Activated T-cell treated with anti-CD3 and anti-CD28 coated beads, Interleukin-2, amount 50 U/mL, for 24 hours (primary cell): ENCODE data around the gene HPRT1.

Experiments used
- DNase-seq: peaks from one replicate; pipeline ENCODE4 v3.0.0-alpha.2; 2020
- H3K27ac Mint-ChIP-seq: 2 replicates; pipeline ENCODE4 v1.8.0; 2020; ENCODE audit warnings: mild to moderate bottlenecking, mixed read lengths
- H3K27me3 Mint-ChIP-seq: 2 replicates; pipeline ENCODE4 v1.8.0; 2020; ENCODE audit warnings: mixed read lengths
- H3K36me3 Mint-ChIP-seq: 2 replicates; pipeline ENCODE4 v1.8.0; 2020; ENCODE audit warnings: low read depth, mixed read lengths
- H3K4me1 Mint-ChIP-seq: 2 replicates; pipeline ENCODE4 v1.8.0; 2020; ENCODE audit warnings: low read depth, mixed read lengths
- H3K4me3 Mint-ChIP-seq: 2 replicates; pipeline ENCODE4 v1.8.0; 2020; ENCODE audit warnings: mild to moderate bottlenecking, moderate library complexity, mixed read lengths
- H3K9me3 Mint-ChIP-seq: 2 replicates; pipeline ENCODE4 v1.8.0; 2020; ENCODE audit warnings: mixed read lengths

HPRT1 gene

DNA sequence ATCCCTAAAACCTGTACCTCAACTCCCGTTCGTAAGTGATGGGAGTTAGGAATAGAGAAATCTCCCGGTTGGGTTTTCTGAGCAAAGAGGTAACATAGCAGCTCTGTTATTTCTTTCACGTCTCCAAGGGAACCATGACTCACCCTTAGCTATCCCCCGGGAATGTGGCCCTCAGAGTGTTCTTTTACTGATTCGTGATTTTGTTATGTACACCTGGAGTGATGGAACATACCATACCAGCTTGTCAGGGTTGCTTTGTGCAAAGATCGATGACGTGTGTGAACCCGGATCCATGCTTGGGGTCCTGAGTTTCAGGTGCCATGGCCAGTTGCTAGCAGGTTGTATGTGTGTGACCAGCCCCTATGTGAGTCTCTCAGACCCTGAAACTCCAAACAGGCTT, 52.6 kb downstream of the HPRT1 start:
- Mint-ChIP-seq H3K27ac (no peak overlapping the region), H3K4me1 (no peaks in the 10 kb centered on the region), H3K4me3 (no peak overlapping the region), H3K36me3 (peaks cover 11% of the 10 kb centered on the region), H3K27me3 (peaks cover 9% of the 10 kb centered on the region), H3K9me3 (no peaks in the 10 kb centered on the region)
- no peak for DNase-seq

DNA sequence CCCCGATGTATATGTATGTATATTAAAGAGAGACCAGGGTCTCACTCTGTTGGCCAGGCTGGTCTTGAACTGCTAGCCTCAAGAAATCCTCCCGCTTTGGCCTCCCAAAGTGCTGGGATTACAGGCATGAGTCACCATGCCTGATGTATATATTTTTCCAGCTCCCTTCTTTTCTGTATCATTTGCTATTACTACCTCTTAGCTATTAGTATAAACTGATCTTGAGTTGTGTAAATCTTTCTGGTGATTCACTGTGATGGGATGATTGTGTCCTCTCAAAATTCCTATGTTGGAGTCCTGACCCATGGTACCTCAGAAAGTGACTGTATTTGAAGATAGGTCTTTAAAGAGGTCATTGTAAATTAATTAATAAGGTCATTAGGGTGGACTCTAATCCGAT, 53.1 kb downstream of the HPRT1 start:
- H3K9me3 Mint-ChIP-seq = no peaks in the 10 kb centered on the region
- peaks cover 11% of the 10 kb centered on the region for H3K36me3 Mint-ChIP-seq
- H3K4me1 Mint-ChIP-seq = no peaks in the 10 kb centered on the region
- no peak for DNase-seq
- no peak overlapping the region for H3K4me3 Mint-ChIP-seq
- H3K27me3 Mint-ChIP-seq = peaks cover 9% of the 10 kb centered on the region
- no peak overlapping the region for H3K27ac Mint-ChIP-seq

DNA sequence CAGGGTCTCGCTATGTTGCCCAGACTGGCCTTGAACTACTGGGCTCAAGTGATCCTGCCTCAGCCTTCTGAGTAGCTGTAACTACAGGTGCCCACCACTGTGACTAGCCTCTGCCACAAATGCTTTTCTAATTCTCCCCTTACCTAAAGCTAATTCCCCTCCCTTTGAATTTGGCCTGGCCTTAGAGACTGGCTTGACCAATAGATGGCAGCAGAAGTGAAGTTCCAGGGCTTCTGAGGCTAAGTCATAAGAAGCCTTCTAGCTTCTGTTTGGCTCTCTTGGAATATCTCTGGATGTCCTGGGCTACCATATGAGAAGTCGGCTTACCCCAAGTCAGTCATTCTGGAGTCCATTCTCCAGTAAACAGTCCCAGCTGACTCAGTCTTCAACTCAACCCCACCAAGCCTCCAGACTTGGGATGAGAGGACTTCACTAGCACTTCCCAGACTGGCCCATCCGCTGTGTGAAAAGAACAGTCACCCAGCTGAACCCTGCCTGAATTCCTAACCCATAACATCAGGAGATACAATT, 61.0 kb downstream of the HPRT1 start:
- Mint-ChIP-seq H3K9me3 (no peaks in the 10 kb centered on the region), H3K36me3 (peaks cover 8% of the 10 kb centered on the region), H3K4me1 (peaks cover 6% of the 10 kb centered on the region), H3K27me3 (peaks cover 7% of the 10 kb centered on the region), H3K27ac (no peak overlapping the region), H3K4me3 (no peak overlapping the region)
- DNase-seq = no peak

DNA sequence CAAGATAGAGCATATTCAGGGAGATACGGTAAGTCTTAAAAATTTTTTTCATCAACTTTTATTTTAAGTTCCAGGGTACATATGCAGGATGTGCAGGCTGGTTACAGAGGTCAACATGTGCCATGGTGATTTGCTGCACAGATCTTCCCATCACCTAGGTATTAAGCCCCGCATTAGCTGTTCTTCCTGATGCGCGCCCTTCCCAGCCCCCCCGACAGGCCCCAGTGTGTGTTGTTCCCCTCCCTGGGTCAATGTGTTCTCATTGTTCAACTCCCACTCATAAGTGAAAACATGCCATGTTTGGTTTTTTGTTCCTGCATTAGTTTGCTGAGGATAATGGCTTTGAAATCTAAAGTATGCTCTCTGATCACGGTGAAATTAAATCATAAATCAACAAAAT, 64.2 kb downstream of the HPRT1 start:
- Mint-ChIP-seq H3K36me3 (peaks cover 4% of the 10 kb centered on the region), H3K4me3 (no peak overlapping the region), H3K4me1 (peaks cover 6% of the 10 kb centered on the region), H3K27me3 (peaks cover 10% of the 10 kb centered on the region), H3K27ac (no peak overlapping the region), H3K9me3 (no peaks in the 10 kb centered on the region)
- no peak for DNase-seq

DNA sequence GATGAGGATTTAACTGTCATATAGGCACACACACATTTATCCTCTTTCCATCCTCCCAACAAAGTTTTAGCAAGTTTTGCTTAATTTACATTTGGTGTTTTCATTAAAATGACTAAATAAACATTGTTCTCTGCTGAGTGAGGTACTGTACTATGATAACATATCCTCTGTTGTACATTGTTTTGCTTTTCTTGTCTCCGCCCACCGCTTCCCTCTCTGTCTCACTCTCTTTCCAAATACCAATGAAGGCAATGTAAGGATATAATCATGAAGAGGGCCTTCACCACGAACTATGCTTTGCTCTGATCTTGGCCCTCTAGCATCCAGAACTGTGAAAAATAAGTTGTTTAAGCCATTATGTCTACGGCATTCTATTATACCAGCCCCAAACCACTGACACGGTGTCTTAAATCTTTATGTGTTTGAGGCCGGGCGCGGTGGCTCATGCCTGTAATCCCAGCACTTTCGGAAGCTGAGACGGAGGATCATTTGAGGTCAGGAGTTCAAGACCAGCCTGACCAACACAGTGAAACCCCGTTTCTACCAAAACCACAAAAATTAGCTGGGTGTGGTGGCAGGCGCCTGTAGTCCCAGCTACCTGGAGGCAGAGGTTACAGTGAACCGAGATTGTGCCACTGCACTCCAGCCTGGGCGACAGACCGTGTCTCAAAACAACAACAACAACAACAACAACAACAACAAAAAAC, 65.3 kb downstream of the HPRT1 start:
- H3K4me1 Mint-ChIP-seq = peaks cover 6% of the 10 kb centered on the region
- no peak overlapping the region for H3K4me3 Mint-ChIP-seq
- no peak for DNase-seq
- no peaks in the 10 kb centered on the region for H3K9me3 Mint-ChIP-seq
- H3K27ac Mint-ChIP-seq = no peak overlapping the region
- peaks cover 4% of the 10 kb centered on the region for H3K36me3 Mint-ChIP-seq
- peaks cover 16% of the 10 kb centered on the region for H3K27me3 Mint-ChIP-seq

DNA sequence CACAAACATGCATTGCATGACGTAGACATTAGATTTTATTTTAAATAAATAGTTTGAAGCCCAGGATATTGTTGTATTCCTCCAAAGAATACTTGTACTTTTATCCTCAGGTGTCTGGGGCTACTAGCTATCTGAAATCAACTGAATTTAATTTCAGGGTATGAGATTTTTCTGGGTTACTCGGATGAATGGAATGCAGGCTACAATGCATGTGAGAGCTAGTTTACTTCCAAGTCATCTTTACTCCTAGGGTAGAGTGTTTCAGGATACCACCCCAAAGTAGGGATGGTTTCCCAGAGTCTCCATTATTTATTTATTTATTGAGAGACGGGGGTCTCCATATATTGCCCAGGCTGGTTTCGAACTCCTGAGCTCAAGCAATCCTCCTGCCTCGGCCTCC, 66.4 kb downstream of the HPRT1 start:
- Mint-ChIP-seq H3K36me3 (no peaks in the 10 kb centered on the region), H3K9me3 (no peaks in the 10 kb centered on the region), H3K27ac (no peak overlapping the region), H3K27me3 (peaks cover 12% of the 10 kb centered on the region), H3K4me3 (no peak overlapping the region), H3K4me1 (peaks cover 6% of the 10 kb centered on the region)
- DNase-seq = no peak

DNA sequence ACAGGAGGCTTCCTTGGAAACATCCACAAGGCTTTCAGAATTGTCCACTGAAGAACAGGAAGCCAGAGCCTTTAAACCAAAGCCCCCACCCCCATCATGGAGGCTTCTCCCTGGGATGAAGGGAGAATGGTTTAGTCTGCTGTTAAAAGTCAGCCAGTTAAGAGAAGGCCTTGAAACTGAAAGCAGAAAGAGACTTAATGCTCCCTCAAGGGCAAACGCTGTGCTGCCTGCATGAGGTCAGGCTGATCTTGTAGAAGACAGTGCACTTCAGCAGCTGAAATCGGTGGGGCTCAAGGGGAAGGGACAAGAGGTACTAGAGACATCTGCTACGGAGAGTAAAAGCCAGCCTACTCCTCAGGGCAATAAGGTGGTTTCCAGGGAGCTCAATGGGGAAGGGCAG, 69.0 kb downstream of the HPRT1 start:
- no peak overlapping the region for H3K27ac Mint-ChIP-seq
- H3K4me3 Mint-ChIP-seq = no peak overlapping the region
- no peaks in the 10 kb centered on the region for H3K9me3 Mint-ChIP-seq

DNA sequence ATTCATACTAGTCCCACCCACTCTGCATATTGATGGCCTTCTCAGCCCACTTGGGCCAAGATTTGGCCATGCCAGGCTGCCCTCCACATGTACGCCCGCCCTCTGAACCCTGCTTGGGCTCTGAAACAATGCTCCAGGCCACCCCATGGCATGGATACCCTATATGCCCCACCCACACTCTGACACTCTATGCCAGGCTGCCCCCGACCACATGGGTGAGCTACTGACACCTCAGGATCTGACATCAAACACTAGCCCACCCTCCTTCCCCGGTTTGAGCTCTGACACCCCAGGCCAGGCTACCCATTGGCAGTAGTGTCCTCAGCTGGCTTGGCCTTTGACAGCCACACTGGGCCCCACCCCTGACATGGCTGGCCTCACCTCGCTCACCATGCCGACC, 69.5 kb downstream of the HPRT1 start:
- DNase-seq = no peak
- Mint-ChIP-seq H3K27me3 (peaks cover 34% of the 10 kb centered on the region), H3K27ac (no peak overlapping the region), H3K4me1 (no peaks in the 10 kb centered on the region), H3K4me3 (no peak overlapping the region), H3K36me3 (no peaks in the 10 kb centered on the region), H3K9me3 (no peaks in the 10 kb centered on the region)

More for the DNA sequence above, 69.0 kb downstream of the HPRT1 start:
- no peak for DNase-seq
- Mint-ChIP-seq H3K36me3 (no peaks in the 10 kb centered on the region), H3K4me1 (no peaks in the 10 kb centered on the region), H3K27me3 (peaks cover 33% of the 10 kb centered on the region)

DNA sequence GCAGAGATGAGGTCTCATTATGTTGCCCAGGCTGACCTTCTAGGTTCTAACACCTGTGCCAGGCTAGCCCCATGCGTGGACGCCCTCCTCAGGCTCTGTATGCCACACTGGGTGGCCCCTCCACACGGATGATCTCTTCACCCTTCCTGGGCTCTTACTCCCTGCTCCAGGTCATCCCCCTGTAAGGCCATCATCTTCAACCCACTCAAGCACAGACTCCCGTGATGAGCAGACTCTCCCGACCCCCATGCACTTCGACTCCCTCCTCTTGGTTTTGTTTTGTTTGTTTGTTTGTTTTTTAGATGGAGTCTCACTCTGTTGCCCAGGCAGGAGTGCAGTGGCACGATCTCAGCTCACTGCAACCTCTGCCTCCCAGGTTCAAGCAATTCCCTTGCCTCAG, 70.9 kb downstream of the HPRT1 start:
- H3K9me3 Mint-ChIP-seq = no peaks in the 10 kb centered on the region
- peaks cover 44% of the 10 kb centered on the region for H3K27me3 Mint-ChIP-seq
- H3K27ac Mint-ChIP-seq = no peak overlapping the region

DNA sequence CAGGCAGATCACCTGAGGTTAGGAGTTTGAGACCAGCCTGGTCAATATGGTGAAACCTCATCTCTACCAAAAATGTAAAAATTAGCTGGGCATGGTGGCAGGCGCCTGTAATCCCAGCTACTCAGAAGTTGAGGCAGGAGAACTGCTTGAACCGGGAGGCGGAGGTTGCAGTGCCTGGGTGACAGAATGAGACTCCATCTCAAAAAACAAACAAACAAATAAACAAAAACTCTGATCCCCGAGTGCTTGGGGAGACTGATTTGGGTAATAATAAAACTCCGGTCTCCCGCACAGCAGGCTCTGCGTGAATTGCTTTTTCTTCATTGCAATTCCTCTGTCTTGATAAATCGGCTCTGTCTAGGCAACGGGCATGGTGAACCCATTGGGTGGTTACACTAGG, 73.4 kb downstream of the HPRT1 start:
- H3K4me3 Mint-ChIP-seq = no peak overlapping the region
- no peak for DNase-seq
- H3K36me3 Mint-ChIP-seq = no peaks in the 10 kb centered on the region
- peaks cover 56% of the 10 kb centered on the region for H3K27me3 Mint-ChIP-seq
- H3K4me1 Mint-ChIP-seq = no peaks in the 10 kb centered on the region
- no peaks in the 10 kb centered on the region for H3K9me3 Mint-ChIP-seq
- no peak overlapping the region for H3K27ac Mint-ChIP-seq

More for the DNA sequence above, 70.9 kb downstream of the HPRT1 start:
- no peak for DNase-seq
- H3K4me3 Mint-ChIP-seq = no peak overlapping the region
- H3K4me1 Mint-ChIP-seq = no peaks in the 10 kb centered on the region
- no peaks in the 10 kb centered on the region for H3K36me3 Mint-ChIP-seq

DNA sequence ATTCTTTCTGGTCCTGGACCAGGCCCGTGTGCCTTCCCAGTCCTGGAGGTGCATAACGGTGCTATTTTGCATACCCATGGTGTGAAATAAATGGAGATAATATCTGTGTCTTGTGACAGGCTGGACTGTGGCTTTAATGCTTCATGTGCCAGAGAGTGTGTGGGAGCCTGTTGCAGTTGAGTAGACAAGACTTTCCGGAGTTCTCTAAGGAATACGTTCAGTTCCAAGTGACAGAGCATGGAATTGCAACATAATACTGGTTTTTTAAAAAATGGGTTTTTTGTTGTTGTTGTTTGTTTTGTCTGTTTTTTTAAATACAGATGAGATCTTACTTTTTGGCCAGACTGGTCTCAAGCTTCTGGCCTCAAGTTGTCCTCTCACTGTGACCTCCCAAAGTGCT, 74.0 kb downstream of the HPRT1 start:
- H3K4me3 Mint-ChIP-seq = no peak overlapping the region
- H3K27ac Mint-ChIP-seq = no peak overlapping the region
- H3K9me3 Mint-ChIP-seq = no peaks in the 10 kb centered on the region
- H3K4me1 Mint-ChIP-seq = no peaks in the 10 kb centered on the region
- peaks cover 55% of the 10 kb centered on the region for H3K27me3 Mint-ChIP-seq
- DNase-seq = no peak
- H3K36me3 Mint-ChIP-seq = no peaks in the 10 kb centered on the region

DNA sequence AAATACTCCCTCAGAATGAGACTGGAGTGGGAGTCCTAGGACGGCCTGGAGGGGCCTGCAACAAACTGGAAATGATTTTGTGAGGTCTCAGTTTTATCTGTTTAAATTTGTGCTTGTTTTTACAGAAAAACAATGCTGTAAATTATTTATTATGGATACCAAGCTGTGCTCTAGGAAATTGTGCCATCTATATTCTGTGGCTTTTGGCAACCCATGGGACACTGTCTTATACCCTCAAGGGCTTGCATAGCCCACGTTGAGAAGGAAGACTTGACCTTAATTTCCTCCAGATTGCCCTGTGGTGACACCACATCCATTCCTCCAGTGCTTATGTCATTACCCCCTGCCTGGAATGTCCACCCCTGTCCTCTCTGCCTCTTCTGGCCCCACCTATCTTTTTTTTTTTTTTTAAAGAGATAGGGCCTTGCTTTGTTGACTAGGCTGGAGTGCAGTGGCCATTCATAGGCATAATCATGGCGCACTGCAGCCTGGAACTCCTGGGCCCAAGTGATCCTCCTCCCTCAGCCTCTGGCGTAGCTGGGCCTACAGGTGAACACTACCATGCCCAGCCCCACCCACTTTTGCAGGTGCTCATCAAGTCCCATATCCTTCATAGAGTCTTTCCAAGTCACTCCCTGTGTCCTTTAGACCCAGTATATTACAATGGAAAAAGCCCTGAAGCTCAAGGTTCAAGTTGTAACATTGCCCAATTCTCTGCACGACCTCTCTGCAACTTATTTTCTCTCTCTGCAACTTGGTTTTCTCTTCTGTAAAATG, 77.4 kb downstream of the HPRT1 start:
- H3K27ac Mint-ChIP-seq = no peak overlapping the region
- H3K27me3 Mint-ChIP-seq = peaks cover 54% of the 10 kb centered on the region
- no peak for DNase-seq
- no peaks in the 10 kb centered on the region for H3K36me3 Mint-ChIP-seq
- H3K4me1 Mint-ChIP-seq = no peaks in the 10 kb centered on the region
- no peaks in the 10 kb centered on the region for H3K9me3 Mint-ChIP-seq
- no peak overlapping the region for H3K4me3 Mint-ChIP-seq

DNA sequence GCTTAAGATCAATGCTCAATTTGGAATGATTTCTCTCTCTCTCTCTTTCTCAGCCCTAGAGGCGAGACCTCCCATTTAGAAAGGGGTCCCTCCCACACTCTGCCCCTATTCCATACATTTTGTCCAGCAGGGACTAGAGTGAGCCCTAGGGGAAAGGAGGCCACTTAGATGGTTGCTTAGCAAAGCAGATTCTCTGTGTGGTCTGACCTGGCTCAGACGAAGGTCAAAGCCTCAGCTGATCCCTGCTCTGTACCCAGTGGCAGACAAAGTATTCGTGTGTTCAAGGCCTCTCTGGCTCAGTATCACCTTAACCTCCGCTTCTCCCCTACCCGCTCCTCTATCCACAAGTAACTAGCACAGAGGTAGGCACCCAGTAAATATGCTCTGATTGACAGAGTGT, 78.4 kb downstream of the HPRT1 start:
- Mint-ChIP-seq H3K4me1 (no peaks in the 10 kb centered on the region), H3K4me3 (no peak overlapping the region), H3K27ac (no peak overlapping the region), H3K27me3 (peaks cover 56% of the 10 kb centered on the region), H3K9me3 (no peaks in the 10 kb centered on the region), H3K36me3 (no peaks in the 10 kb centered on the region)
- DNase-seq = no peak

DNA sequence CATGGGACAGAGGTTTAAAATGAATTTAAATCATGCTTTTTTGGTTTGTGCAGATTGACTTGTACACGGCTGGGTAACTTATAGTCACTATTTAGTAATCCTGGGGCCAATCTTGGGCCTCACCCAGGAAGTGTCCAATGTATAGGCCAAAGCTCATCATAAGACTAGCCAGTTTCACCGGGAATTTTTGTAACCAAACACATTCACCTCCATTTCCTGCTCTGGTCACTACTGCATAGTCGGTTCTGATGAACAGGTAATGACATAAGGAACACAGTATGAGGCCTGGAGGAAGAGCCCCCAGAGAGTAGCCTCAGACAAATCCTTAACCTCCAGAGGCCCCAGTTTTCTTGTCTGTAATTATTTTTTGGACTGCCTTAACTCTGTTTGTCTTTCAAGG, 81.9 kb downstream of the HPRT1 start:
- no peaks in the 10 kb centered on the region for H3K4me1 Mint-ChIP-seq
- H3K4me3 Mint-ChIP-seq = no peak overlapping the region
- no peak for DNase-seq
- peaks cover 66% of the 10 kb centered on the region for H3K27me3 Mint-ChIP-seq
- H3K36me3 Mint-ChIP-seq = no peaks in the 10 kb centered on the region
- no peak overlapping the region for H3K27ac Mint-ChIP-seq
- no peaks in the 10 kb centered on the region for H3K9me3 Mint-ChIP-seq

DNA sequence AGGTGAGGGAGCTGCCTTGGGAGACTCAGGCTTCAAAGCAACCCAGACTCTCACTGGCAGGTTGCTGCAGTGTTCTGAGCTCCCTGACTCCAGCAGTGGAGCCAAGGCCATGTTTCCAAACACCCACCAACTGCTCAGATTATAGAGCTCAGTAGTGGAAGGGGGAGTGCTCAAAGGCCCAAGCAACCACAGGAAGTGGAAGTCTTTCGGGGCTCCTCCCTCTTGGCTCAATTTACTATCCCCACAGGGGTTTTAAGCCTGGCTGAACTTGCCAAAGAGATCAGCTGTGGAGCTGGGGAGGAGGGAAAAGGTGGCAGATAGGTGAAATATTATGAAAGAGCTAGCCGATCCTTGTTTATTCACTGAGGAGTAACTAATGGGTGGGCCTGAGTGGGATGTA, 82.5 kb downstream of the HPRT1 start:
- no peak overlapping the region for H3K4me3 Mint-ChIP-seq
- peaks cover 72% of the 10 kb centered on the region for H3K27me3 Mint-ChIP-seq
- H3K36me3 Mint-ChIP-seq = no peaks in the 10 kb centered on the region
- H3K4me1 Mint-ChIP-seq = no peaks in the 10 kb centered on the region
- H3K27ac Mint-ChIP-seq = no peak overlapping the region
- no peak for DNase-seq
- no peaks in the 10 kb centered on the region for H3K9me3 Mint-ChIP-seq
